Fibroblast of the aortic adventitia (primary cell): ENCODE data around the gene TMCC2. TPM values are rescaled to one million over a fixed set of nuclear protein-coding genes. Genes with fewer than 3 reads are reported as not detected.
A peak's percentile ranks its signal among the peaks of the same experiment; 100 is the strongest.

ENCODE experiments used
- DNase-seq: peaks from one replicate; pipeline ENCODE4 v3.0.0-alpha.2; 2010; ENCODE audit warnings: low read depth
- H3K4me3 ChIP-seq: 2 replicates; pipeline ENCODE4 v1.5.1; 2011; ENCODE audit warnings: low read depth, mild to moderate bottlenecking, control low read depth, low read length, moderate library complexity
- CTCF ChIP-seq: IDR thresholded peaks from 2 replicates; pipeline ENCODE4 v1.5.1; 2011; ENCODE audit warnings: mild to moderate bottlenecking, low read length, control low read depth, inconsistent platforms; ENCODE audit not compliant: insufficient read depth
- total RNA-seq: library from RNA; depleted of rRNA; stranded (reverse); fragments of >200 nt; gene quantifications from 2 replicates; pipeline ENCODE4 v1.2.3, GENCODE V29; 2012; ENCODE audit warnings: low replicate concordance

Gene TMCC2
- total RNA-seq, 1 donor: 2.5 TPM

- no peak overlapping the region for H3K4me3 ChIP-seq
- no peak for DNase-seq
- TF ChIP-seq CTCF: no peak
Observed at GRCh38 chr1:205258719-205259118, 31.0 kb downstream of the TMCC2 start.

- no peak for TF ChIP-seq CTCF
- no peak for DNase-seq
- no peak overlapping the region for H3K4me3 ChIP-seq
Observed at GRCh38 chr1:205259324-205259832, 31.6 kb downstream of the TMCC2 start.

- no peak for TF ChIP-seq CTCF
- no peak overlapping the region for H3K4me3 ChIP-seq
- no peak for DNase-seq
Observed at GRCh38 chr1:205259998-205260397, 32.3 kb downstream of the TMCC2 start.

GRCh38 chr1:205260948-205261732 lies 33.4 kb downstream of the TMCC2 start:
- H3K4me3 ChIP-seq: no peak overlapping the region
- TF ChIP-seq CTCF: no peak
- no peak for DNase-seq

- no peak overlapping the region for H3K4me3 ChIP-seq
- DNase-seq: peak; percentile 59
- no peak for TF ChIP-seq CTCF
Observed at GRCh38 chr1:205261946-205262691, 34.4 kb downstream of the TMCC2 start.

- no peak for TF ChIP-seq CTCF
- no peak overlapping the region for H3K4me3 ChIP-seq
- DNase-seq: no peak
Observed at GRCh38 chr1:205262731-205263171, 35.0 kb downstream of the TMCC2 start.
